Lower leg skin (tissue), 3 donors: Measurements from ENCODE around the gene GARIN3.

Experiments used
- CTCF ChIP-seq, 3 donors: fragments of 450-650 bp; IDR thresholded peaks; one replicate each; pipeline ENCODE4 v1.5.1; 2016; ENCODE audit warnings: antibody characterized with exemption in 3 of 3, mild to moderate bottlenecking in 3 of 3, moderate library complexity in 2 of 3
- POLR2A ChIP-seq, 2 donors: fragments of 450-650 bp; IDR thresholded peaks; one replicate each; pipeline ENCODE4 v1.6.1; 2016 to 2017; ENCODE audit warnings: antibody characterized with exemption in 2 of 2, mild to moderate bottlenecking in 1 of 2, moderate library complexity in 1 of 2

GRCh38 chr5:157180374-157181264 lies 14.6 kb upstream of the GARIN3 start, which contains the start of gene ITK:
- TF ChIP-seq CTCF (IDR thresholded peaks at IDR 0.05): no peak
- no peak for TF ChIP-seq POLR2A (IDR thresholded peaks at IDR 0.05)
